ENCODE data around the gene CYBRD1. TPM values are rescaled to one million over a fixed set of nuclear protein-coding genes. Genes with fewer than 3 reads are reported as not detected.

The CYBRD1 gene
- total and polyA plus RNA-seq, 2 experiments from 2014 or later: 42.4 to 66.1 TPM

DNA sequence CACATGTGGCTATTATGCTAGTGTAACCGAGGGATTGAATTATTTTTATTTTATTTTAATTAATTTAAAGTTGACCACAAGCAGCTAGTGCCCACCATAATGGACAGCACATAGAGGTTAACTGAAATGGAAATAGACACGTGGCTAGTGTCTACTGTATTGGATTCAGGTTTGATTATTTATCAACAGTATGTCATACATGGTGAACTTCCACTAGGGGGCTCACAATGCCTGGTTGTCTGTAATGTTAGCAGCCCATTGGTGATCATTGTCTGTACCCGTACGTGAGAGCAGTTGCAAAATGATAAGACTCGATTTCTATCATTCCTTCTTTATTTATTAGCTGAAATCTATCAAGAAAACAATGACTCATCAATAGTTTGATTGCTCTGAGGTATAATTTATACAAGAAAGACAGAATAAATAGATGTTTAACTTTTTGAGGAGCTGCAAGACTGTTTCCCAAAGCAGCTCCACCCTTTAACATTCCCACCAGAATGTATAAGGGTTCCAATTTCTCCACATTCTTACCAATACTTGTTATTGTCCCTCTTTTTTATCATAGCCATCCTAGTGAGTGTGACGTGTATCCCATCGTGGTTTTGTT, 76.5 kb downstream of the CYBRD1 start:
- no peaks in the 10 kb centered on the region for H3K9me3 ChIP-seq (ENCODE audit: low read depth)

DNA sequence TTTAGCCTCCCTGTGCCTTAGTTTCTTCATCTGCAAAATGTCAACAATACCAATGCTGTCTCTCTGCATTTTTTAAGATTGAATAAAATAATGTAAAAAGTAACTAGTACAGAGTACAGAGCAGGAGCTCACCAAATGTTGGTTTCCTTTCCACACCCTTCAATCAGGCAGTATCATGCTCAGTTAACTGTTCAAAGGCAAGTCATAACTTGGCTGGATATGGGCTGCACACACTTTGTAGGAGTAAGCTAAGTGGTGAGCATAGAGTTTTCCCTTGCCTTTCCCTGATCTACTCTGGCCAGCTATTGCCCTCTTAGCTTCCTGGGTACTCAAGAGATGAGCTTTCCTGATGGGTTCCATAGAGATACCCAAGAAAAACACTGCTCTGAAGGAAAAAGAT, 77.9 kb downstream of the CYBRD1 start:
- no peak overlapping the region for H3K27ac ChIP-seq
- no peak overlapping the region for H3K4me3 ChIP-seq
- no peak for TF ChIP-seq EZH2phosphoT487 (IDR thresholded peaks at IDR 0.05; ENCODE audit: low read depth, severe bottlenecking, unreplicated experiment)
- TF ChIP-seq EZH2 (IDR thresholded peaks at IDR 0.05; ENCODE audit: borderline replicate concordance): no peak
- TF ChIP-seq, protein P1, sequence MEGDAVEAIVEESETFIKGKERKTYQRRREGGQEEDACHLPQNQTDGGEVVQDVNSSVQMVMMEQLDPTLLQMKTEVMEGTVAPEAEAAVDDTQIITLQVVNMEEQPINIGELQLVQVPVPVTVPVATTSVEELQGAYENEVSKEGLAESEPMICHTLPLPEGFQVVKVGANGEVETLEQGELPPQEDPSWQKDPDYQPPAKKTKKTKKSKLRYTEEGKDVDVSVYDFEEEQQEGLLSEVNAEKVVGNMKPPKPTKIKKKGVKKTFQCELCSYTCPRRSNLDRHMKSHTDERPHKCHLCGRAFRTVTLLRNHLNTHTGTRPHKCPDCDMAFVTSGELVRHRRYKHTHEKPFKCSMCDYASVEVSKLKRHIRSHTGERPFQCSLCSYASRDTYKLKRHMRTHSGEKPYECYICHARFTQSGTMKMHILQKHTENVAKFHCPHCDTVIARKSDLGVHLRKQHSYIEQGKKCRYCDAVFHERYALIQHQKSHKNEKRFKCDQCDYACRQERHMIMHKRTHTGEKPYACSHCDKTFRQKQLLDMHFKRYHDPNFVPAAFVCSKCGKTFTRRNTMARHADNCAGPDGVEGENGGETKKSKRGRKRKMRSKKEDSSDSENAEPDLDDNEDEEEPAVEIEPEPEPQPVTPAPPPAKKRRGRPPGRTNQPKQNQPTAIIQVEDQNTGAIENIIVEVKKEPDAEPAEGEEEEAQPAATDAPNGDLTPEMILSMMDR (IDR thresholded peaks at IDR 0.05; ENCODE audit: poor library complexity): no peak
- H3K36me3 ChIP-seq (replicated peaks; ENCODE audit: insufficient read depth, low read depth): no peaks in the 10 kb centered on the region
- peaks cover 11% of the 10 kb centered on the region for H3K27me3 ChIP-seq
- H3K9me2 ChIP-seq (replicated peaks; ENCODE audit: insufficient read depth): no peaks in the 10 kb centered on the region
- H3K79me2 ChIP-seq: no peaks in the 10 kb centered on the region
- H2AFZ ChIP-seq: no peak overlapping the region
- no peaks in the 10 kb centered on the region for H3K9me3 ChIP-seq (ENCODE audit: low read depth)
- no peaks in the 10 kb centered on the region for H3K4me1 ChIP-seq (ENCODE audit: insufficient read depth)
- no peak overlapping the region for H3K4me2 ChIP-seq
- no peak for DNase-seq (ENCODE audit: low spot score)
- H4K20me1 ChIP-seq (ENCODE audit: insufficient read depth, poor library complexity, severe bottlenecking): no peaks in the 10 kb centered on the region

More for the DNA sequence above, 76.5 kb downstream of the CYBRD1 start:
- 23% methylated on average over 7 of the region's 7 CpGs for WGBS (ENCODE audit: low lambda C conversion rate, missing lambda C conversion rate)
- no peak overlapping the region for H3K27ac ChIP-seq
- H3K4me1 ChIP-seq (ENCODE audit: insufficient read depth): no peaks in the 10 kb centered on the region
- DNase-seq (ENCODE audit: low spot score): peak; percentile 79
- no peaks in the 10 kb centered on the region for H3K79me2 ChIP-seq
- H3K4me3 ChIP-seq: no peak overlapping the region
- H4K20me1 ChIP-seq (ENCODE audit: insufficient read depth, poor library complexity, severe bottlenecking): no peaks in the 10 kb centered on the region
- peak overlapping the region; percentile 33 for H3K4me2 ChIP-seq
- no peak overlapping the region for H2AFZ ChIP-seq
- no peaks in the 10 kb centered on the region for H3K9me2 ChIP-seq (replicated peaks; ENCODE audit: insufficient read depth)
- no peak for TF ChIP-seq EZH2phosphoT487 (IDR thresholded peaks at IDR 0.05; ENCODE audit: low read depth, severe bottlenecking, unreplicated experiment)
- TF ChIP-seq, protein P1 (IDR thresholded peaks at IDR 0.05; ENCODE audit: poor library complexity): peak; percentile 76
- H3K36me3 ChIP-seq (replicated peaks; ENCODE audit: insufficient read depth, low read depth): no peaks in the 10 kb centered on the region
- H3K27me3 ChIP-seq: peaks cover 11% of the 10 kb centered on the region

DNA sequence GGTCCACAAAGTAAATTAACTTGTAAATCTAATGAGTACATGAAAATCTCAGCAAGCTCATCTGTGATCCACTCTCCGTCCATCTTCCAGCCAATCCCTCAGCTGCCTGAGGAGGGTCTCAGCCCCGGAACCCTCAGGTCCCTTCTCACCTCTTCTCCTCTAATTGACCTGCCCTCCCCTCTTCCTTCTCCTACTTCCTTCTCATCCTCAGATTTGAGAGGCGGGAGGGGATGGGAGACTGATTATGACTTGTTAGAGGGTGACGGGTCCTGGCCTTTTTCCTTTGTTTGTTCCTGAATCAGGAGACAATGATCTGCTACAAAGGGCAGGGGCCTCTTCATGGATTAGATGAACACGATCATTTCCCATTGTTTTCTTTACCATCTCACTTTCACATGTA, 80.1 kb downstream of the CYBRD1 start:
- no peak overlapping the region for H2AFZ ChIP-seq
- no peak overlapping the region for H3K27ac ChIP-seq

More for the DNA sequence above, 80.1 kb downstream of the CYBRD1 start:
- H4K20me1 ChIP-seq (ENCODE audit: insufficient read depth, poor library complexity, severe bottlenecking): no peaks in the 10 kb centered on the region
- WGBS (ENCODE audit: low lambda C conversion rate, missing lambda C conversion rate): 83% methylated on average over 5 of the region's 5 CpGs
- H3K4me1 ChIP-seq (ENCODE audit: insufficient read depth): no peaks in the 10 kb centered on the region
- no peaks in the 10 kb centered on the region for H3K79me2 ChIP-seq
- no peak for DNase-seq (ENCODE audit: low spot score)
- H3K4me2 ChIP-seq: no peak overlapping the region
- no peaks in the 10 kb centered on the region for H3K9me3 ChIP-seq (ENCODE audit: low read depth)
- H3K4me3 ChIP-seq: no peak overlapping the region
- TF ChIP-seq, protein P1 (IDR thresholded peaks at IDR 0.05; ENCODE audit: poor library complexity): no peak
- no peak for TF ChIP-seq EZH2phosphoT487 (IDR thresholded peaks at IDR 0.05; ENCODE audit: low read depth, severe bottlenecking, unreplicated experiment)
- no peak for TF ChIP-seq EZH2 (IDR thresholded peaks at IDR 0.05; ENCODE audit: borderline replicate concordance)
- H3K36me3 ChIP-seq (replicated peaks; ENCODE audit: insufficient read depth, low read depth): no peaks in the 10 kb centered on the region
- H3K9me2 ChIP-seq (replicated peaks; ENCODE audit: insufficient read depth): no peaks in the 10 kb centered on the region
- H3K27me3 ChIP-seq: peaks cover 11% of the 10 kb centered on the region

Small RNA genes within 50 kb of the gene (small RNA-seq; reads per million reads assigned to genes)
- gene AC007969.2: not detected
- not detected for gene RPL21P38

Other genes with a start within 250 kb of the CYBRD1 start
- 30.5 and 31.9 TPM in 2 replicates for gene METTL8, start 88.5 kb upstream of the CYBRD1 start, total RNA-seq
- 15.2 and 16.8 TPM in 2 replicates for gene METTL8, start 88.5 kb upstream of the CYBRD1 start, polyA plus RNA-seq
- gene DCAF17, start 88.2 kb upstream of the CYBRD1 start, total RNA-seq: 12.0 and 14.2 TPM in 2 replicates
- 2.7 and 6.1 TPM in 2 replicates for gene DCAF17, start 88.2 kb upstream of the CYBRD1 start, polyA plus RNA-seq
- 116 and 122 TPM in 2 replicates for gene DYNC1I2, start 165.0 kb downstream of the CYBRD1 start, total RNA-seq
- gene DYNC1I2, start 165.0 kb downstream of the CYBRD1 start, polyA plus RNA-seq: 51.3 and 54.3 TPM in 2 replicates

All from hepatocyte (in vitro differentiated cells).